Liver (tissue), 9 donors: ENCODE results near the gene USP16. TPM values are rescaled to one million over a fixed set of nuclear protein-coding genes. Genes with fewer than 3 reads are reported as not detected.

Experiments used
- DNase-seq: peaks from one replicate; pipeline ENCODE4 v3.0.0-alpha.2; 2017; ENCODE audit warnings: low spot score
- H3K27ac ChIP-seq, 2 donors: one replicate each; pipeline ENCODE4 v1.7.0; 2013; ENCODE audit warnings: inconsistent platforms in 2 of 2, low read length in 2 of 2, control low read depth in 1 of 2, low read depth in 1 of 2, mild to moderate bottlenecking in 1 of 2
- H3K27me3 ChIP-seq, 4 donors: one replicate each; pipeline versions ENCODE4 v1.6.1 to v1.7.0; 2013; ENCODE audit warnings: low read length in 3 of 4, inconsistent platforms in 1 of 4, mild to moderate bottlenecking in 1 of 4, moderate library complexity in 1 of 4; ENCODE audit not compliant: control insufficient read depth in 4 of 4, insufficient read depth in 4 of 4
- H3K36me3 ChIP-seq, 4 donors: one replicate each; pipeline versions ENCODE4 v1.6.1 to v1.7.0; 2013; ENCODE audit warnings: low read length in 3 of 4, mild to moderate bottlenecking in 3 of 4, low read depth in 1 of 4, moderate library complexity in 1 of 4; ENCODE audit not compliant: control insufficient read depth in 4 of 4, insufficient read depth in 3 of 4
- H3K4me1 ChIP-seq, 4 donors: one replicate each; pipeline versions ENCODE4 v1.6.1 to v1.7.0; 2013; ENCODE audit warnings: low read length in 3 of 4, mild to moderate bottlenecking in 3 of 4, moderate library complexity in 1 of 4; ENCODE audit not compliant: control insufficient read depth in 4 of 4, insufficient read depth in 4 of 4
- H3K4me3 ChIP-seq, 3 donors: one replicate each; pipeline versions ENCODE4 v1.6.1 to v1.7.0; 2013; ENCODE audit warnings: low read length in 3 of 3, control low read depth in 1 of 3, low read depth in 1 of 3, mild to moderate bottlenecking in 1 of 3
- H3K9ac ChIP-seq, 2 donors: one replicate each; pipeline ENCODE4 v1.7.0; 2013; ENCODE audit warnings: low read length in 2 of 2, mild to moderate bottlenecking in 2 of 2, moderate library complexity in 2 of 2, control low read depth in 1 of 2, low read depth in 1 of 2
- H3K9me3 ChIP-seq, 4 donors: one replicate each; pipeline versions ENCODE4 v1.6.1 to v1.7.0; 2013; ENCODE audit warnings: low read length in 3 of 4; ENCODE audit not compliant: control insufficient read depth in 4 of 4
- EGR1 ChIP-seq, 2 donors: IDR thresholded peaks; 2 replicates each; pipeline ENCODE4 v1.6.1; 2016 to 2018; ENCODE audit warnings: antibody characterized with exemption in 2 of 2, low read depth in 2 of 2
- FOXA2 ChIP-seq: IDR thresholded peaks from 2 replicates; pipeline ENCODE4 v1.6.1; 2016; ENCODE audit warnings: antibody characterized with exemption
- GABPA ChIP-seq, 2 donors: IDR thresholded peaks in 1 of 2; conservative IDR thresholded peaks in 1 of 2; 2 replicates each; pipeline ENCODE4 v1.6.1; 2016; ENCODE audit warnings: antibody characterized with exemption in 2 of 2, mild to moderate bottlenecking in 1 of 2, moderate library complexity in 1 of 2
- HNF4A ChIP-seq, 2 donors: conservative IDR thresholded peaks; 2 replicates each; pipeline ENCODE4 v1.6.1; 2016; ENCODE audit warnings: antibody characterized with exemption in 2 of 2, mild to moderate bottlenecking in 2 of 2
- HNF4G ChIP-seq: IDR thresholded peaks from 2 replicates; pipeline ENCODE4 v1.6.1; 2016; ENCODE audit warnings: antibody characterized with exemption
- JUND ChIP-seq, 2 donors: IDR thresholded peaks; 2 replicates each; pipeline ENCODE4 v1.6.1; 2016; ENCODE audit warnings: antibody characterized with exemption in 2 of 2
- MAX ChIP-seq: IDR thresholded peaks from 2 replicates; pipeline ENCODE4 v1.6.1; 2016; ENCODE audit warnings: antibody characterized with exemption
- NR2F2 ChIP-seq: IDR thresholded peaks from 2 replicates; pipeline ENCODE4 v1.6.1; 2016; ENCODE audit warnings: antibody characterized with exemption
- RAD21 ChIP-seq, 2 donors: IDR thresholded peaks; 2 replicates each; pipeline ENCODE4 v1.6.1; 2016; ENCODE audit warnings: antibody characterized with exemption in 2 of 2, mild to moderate bottlenecking in 2 of 2
- RXRA ChIP-seq, 2 donors: IDR thresholded peaks; 2 replicates each; pipeline ENCODE4 v1.6.1; 2017 to 2018; ENCODE audit warnings: antibody characterized with exemption in 2 of 2, mild to moderate bottlenecking in 1 of 2
- YY1 ChIP-seq: IDR thresholded peaks from 2 replicates; pipeline ENCODE4 v1.6.1; 2016; ENCODE audit warnings: antibody characterized with exemption, mild to moderate bottlenecking
- WGBS: extraction: QIAGEN DNeasy Blood & Tissue Kit; methylation state at CpG from one replicate; pipeline ENCODE4 v1.1.7; 2013; 5-methylcytosine and 5-hydroxymethylcytosine counted together
- polyA plus RNA-seq, 2 donors: library from polyadenylated mRNA; stranded (reverse) in 1 of 2; unstranded in 1 of 2; fragments of 200-250 nt in 1 of 2; fragments of >200 nt in 1 of 2; fragmentation: Nextera tagmentation in 1 of 2; extraction: Ambion mirVana in 1 of 2; gene quantifications; one replicate each; pipeline versions ENCODE4 v1.2.1 to v1.2.3, GENCODE V29; 2013 to 2015
- total RNA-seq, 2 donors: library from RNA; depleted of rRNA; stranded (reverse); fragments of >200 nt; gene quantifications; one replicate each; pipeline ENCODE4 v1.2.3, GENCODE V29; 2014
- TF ChIP-seq, protein P1 (sequence below): fragments of 150-350 bp; IDR thresholded peaks from 2 replicates; pipeline ENCODE4 v1.5.1; 2017; ENCODE audit warnings: improper control_type of control experiment, low read depth, low read length; ENCODE audit not compliant: missing input control
- TF ChIP-seq, protein P2 (sequence below): IDR thresholded peaks from 2 replicates; pipeline ENCODE4 v1.6.1; 2016; ENCODE audit warnings: antibody characterized with exemption, mild to moderate bottlenecking
- donor health status: healthy.
- donor health status: healthy.
- donor health status: healthy.
- donor health status: healthy.
- donor health status: healthy.

Gene USP16
- total and polyA plus RNA-seq, 4 donors = 13.3 to 45.3 (median 18.1) TPM

DNA sequence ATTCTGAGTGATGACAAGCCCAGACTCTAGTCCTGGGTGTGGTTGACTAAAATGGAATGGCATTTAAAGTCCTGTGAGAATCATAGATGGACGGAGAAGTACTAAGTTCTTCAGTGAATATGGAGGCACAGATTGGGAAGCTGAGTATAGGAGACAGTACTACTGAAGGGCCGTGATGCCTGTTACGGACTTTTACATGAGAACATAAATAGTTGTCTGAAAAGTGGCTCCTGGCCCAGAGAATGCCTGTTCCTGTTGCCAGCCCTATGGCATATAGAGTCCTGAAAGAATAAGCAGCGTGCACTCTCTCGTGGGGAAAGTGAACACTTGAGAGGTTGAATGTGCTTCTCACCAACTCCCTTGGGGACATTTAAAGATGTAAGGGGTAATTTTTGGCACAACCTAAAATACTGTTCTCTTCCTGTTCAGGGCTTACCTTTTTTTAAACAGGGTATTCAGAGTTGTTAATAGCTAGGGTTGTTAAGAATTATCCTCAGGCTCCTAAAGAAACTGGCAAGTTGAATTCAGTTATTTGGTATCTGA is 28.6 kb downstream of the USP16 start:
- WGBS = 97% methylated on average over 5 of the region's 5 CpGs
- Histone ChIP-seq H3K27ac (no peak overlapping the region), H3K36me3 (peaks cover 4 to 79% (median 62%) of the 10 kb centered on the region in 4 donors), H3K9me3 (no peaks in the 10 kb centered on the region), H3K27me3 (no peaks in the 10 kb centered on the region), H3K4me1 (no peaks in the 10 kb centered on the region), H3K9ac (no peak overlapping the region), H3K4me3 (no peak overlapping the region)
- no peak for DNase-seq
- TF ChIP-seq RXRA (IDR thresholded peaks at IDR 0.05) (no peak), RAD21 (IDR thresholded peaks at IDR 0.05) (no peak), NR2F2 (no peak), HNF4G (no peak), MAX (no peak), HNF4A (conservative IDR thresholded peaks at IDR 0.05) (no peak), FOXA2 (no peak), YY1 (no peak), EGR1 (IDR thresholded peaks at IDR 0.05; ENCODE audit: low read depth in 2 of 2) (no peak)
- TF ChIP-seq, protein P1, sequence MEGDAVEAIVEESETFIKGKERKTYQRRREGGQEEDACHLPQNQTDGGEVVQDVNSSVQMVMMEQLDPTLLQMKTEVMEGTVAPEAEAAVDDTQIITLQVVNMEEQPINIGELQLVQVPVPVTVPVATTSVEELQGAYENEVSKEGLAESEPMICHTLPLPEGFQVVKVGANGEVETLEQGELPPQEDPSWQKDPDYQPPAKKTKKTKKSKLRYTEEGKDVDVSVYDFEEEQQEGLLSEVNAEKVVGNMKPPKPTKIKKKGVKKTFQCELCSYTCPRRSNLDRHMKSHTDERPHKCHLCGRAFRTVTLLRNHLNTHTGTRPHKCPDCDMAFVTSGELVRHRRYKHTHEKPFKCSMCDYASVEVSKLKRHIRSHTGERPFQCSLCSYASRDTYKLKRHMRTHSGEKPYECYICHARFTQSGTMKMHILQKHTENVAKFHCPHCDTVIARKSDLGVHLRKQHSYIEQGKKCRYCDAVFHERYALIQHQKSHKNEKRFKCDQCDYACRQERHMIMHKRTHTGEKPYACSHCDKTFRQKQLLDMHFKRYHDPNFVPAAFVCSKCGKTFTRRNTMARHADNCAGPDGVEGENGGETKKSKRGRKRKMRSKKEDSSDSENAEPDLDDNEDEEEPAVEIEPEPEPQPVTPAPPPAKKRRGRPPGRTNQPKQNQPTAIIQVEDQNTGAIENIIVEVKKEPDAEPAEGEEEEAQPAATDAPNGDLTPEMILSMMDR = no peak
- TF ChIP-seq, protein P2, sequence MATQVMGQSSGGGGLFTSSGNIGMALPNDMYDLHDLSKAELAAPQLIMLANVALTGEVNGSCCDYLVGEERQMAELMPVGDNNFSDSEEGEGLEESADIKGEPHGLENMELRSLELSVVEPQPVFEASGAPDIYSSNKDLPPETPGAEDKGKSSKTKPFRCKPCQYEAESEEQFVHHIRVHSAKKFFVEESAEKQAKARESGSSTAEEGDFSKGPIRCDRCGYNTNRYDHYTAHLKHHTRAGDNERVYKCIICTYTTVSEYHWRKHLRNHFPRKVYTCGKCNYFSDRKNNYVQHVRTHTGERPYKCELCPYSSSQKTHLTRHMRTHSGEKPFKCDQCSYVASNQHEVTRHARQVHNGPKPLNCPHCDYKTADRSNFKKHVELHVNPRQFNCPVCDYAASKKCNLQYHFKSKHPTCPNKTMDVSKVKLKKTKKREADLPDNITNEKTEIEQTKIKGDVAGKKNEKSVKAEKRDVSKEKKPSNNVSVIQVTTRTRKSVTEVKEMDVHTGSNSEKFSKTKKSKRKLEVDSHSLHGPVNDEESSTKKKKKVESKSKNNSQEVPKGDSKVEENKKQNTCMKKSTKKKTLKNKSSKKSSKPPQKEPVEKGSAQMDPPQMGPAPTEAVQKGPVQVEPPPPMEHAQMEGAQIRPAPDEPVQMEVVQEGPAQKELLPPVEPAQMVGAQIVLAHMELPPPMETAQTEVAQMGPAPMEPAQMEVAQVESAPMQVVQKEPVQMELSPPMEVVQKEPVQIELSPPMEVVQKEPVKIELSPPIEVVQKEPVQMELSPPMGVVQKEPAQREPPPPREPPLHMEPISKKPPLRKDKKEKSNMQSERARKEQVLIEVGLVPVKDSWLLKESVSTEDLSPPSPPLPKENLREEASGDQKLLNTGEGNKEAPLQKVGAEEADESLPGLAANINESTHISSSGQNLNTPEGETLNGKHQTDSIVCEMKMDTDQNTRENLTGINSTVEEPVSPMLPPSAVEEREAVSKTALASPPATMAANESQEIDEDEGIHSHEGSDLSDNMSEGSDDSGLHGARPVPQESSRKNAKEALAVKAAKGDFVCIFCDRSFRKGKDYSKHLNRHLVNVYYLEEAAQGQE = no peak

DNA sequence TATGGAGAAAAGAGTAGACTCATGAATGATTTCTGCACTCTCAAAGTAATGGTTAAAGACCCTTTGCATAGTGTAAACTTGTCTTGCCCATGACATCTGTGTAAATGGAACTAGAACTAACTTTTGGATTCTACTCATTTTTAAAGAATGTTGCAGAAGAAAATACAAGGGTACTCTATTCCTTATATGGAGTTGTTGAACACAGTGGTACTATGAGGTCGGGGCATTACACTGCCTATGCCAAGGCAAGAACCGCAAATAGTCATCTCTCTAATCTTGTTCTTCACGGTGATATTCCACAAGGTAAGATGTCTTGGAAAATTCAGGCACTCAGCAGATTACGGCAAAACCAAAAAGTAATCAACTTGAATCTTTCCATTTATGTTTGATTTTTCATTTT is 29.2 kb downstream of the USP16 start:
- no peak overlapping the region for H3K27ac ChIP-seq
- peaks cover 8 to 81% (median 62%) of the 10 kb centered on the region in 4 donors for H3K36me3 ChIP-seq
- no peaks in the 10 kb centered on the region for H3K9me3 ChIP-seq
- no peaks in the 10 kb centered on the region for H3K27me3 ChIP-seq
- no peaks in the 10 kb centered on the region for H3K4me1 ChIP-seq
- TF ChIP-seq GABPA (IDR thresholded peaks at IDR 0.05 in 1 of 2, conservative IDR thresholded peaks at IDR 0.05 in 1 of 2) (no peak), JUND (IDR thresholded peaks at IDR 0.05) (no peak), RXRA (IDR thresholded peaks at IDR 0.05) (no peak), MAX (no peak)
- DNase-seq = no peak
- H3K4me3 ChIP-seq = no peak overlapping the region
- H3K9ac ChIP-seq = no peak overlapping the region
- 96% methylated on average over 4 of the region's 4 CpGs for WGBS
